HAP-1 (cell line): ENCODE results near the gene KAZN.
A peak's percentile ranks its signal among the peaks of the same experiment; 100 is the strongest.

Experiments
- DNase-seq, 2 experiments: peaks; one replicate each; pipeline ENCODE4 v3.0.0-alpha.2; 2016 to 2020; ENCODE audit warnings: low spot score in 2 of 2
- H3K27me3 ChIP-seq: fragments of 250-450 bp; sonication (Bioruptor Pico); 2 replicates; pipeline ENCODE4 v1.5.1; 2020; ENCODE audit warnings: low read depth, mild to moderate bottlenecking, moderate library complexity
- H3K36me3 ChIP-seq: fragments of 250-450 bp; sonication (Bioruptor Pico); replicated peaks from 2 replicates; pipeline ENCODE4 v1.5.1; 2020; ENCODE audit warnings: mild to moderate bottlenecking
- H3K4me1 ChIP-seq: fragments of 250-450 bp; sonication (Bioruptor Pico); 2 replicates; pipeline ENCODE4 v1.5.1; 2020; ENCODE audit warnings: mild to moderate bottlenecking
- H3K4me3 ChIP-seq: fragments of 250-450 bp; sonication (Bioruptor Pico); 2 replicates; pipeline ENCODE4 v1.5.1; 2020; ENCODE audit warnings: mild to moderate bottlenecking, moderate library complexity
- H3K9me3 ChIP-seq: fragments of 250-450 bp; sonication (Bioruptor Pico); 2 replicates; pipeline ENCODE4 v1.5.1; 2020; ENCODE audit warnings: mild to moderate bottlenecking, moderate library complexity
- in situ Hi-C: fragments of 300-500 bp; cut with MboI; formaldehyde crosslinking; loops from 3 replicates; pipeline ENCODE4 v1.14.3; 2020; ENCODE audit warnings: low sequenced_read_pairs, inconsistent platforms, mixed read lengths

Gene KAZN

DNA sequence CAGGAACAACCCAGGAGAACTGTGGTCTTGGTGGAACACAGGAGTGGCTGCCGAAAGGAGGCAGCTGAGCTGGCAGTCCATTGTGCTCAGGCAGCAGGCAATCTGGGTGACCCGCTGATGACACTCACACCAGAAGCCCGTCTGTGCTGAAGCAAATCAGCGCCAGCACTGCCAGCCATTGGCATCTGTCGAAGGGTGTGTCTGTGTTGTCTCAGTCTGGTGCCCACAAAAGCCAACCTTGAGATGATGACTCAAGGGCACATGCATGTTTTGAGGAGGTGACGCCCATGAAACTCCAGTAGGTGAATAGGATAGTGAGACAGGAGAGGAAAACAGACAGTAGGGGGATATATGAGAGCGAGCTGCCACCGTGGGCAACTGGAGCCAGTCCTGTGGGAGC is 167.3 kb downstream of the KAZN start:
- H3K4me1 ChIP-seq = no peaks in the 10 kb centered on the region
- no peaks in the 10 kb centered on the region for H3K36me3 ChIP-seq
- in situ Hi-C loops = no loop called here
- no peaks in the 10 kb centered on the region for H3K27me3 ChIP-seq
- H3K4me3 ChIP-seq = no peak overlapping the region
- no peak for DNase-seq
- H3K9me3 ChIP-seq = no peaks in the 10 kb centered on the region

- Histone ChIP-seq H3K9me3 (no peaks in the 10 kb centered on the region), H3K4me3 (no peak overlapping the region), H3K4me1 (no peaks in the 10 kb centered on the region), H3K36me3 (no peaks in the 10 kb centered on the region), H3K27me3 (no peaks in the 10 kb centered on the region)
- in situ Hi-C loops = no loop called here
- no peak for DNase-seq
Observed at GRCh38 chr1:14767075-14767474, 168.6 kb downstream of the KAZN start.

GRCh38 chr1:14768582-14769304 is 170.3 kb downstream of the KAZN start:
- H3K9me3 ChIP-seq = no peaks in the 10 kb centered on the region
- H3K36me3 ChIP-seq = no peaks in the 10 kb centered on the region
- H3K27me3 ChIP-seq = no peaks in the 10 kb centered on the region
- no peaks in the 10 kb centered on the region for H3K4me1 ChIP-seq
- H3K4me3 ChIP-seq = no peak overlapping the region
- in situ Hi-C loops = no loop called here
- no peak for DNase-seq

GRCh38 chr1:14769486-14770274 is 171.2 kb downstream of the KAZN start:
- no peak for DNase-seq
- in situ Hi-C loops = no loop called here
- Histone ChIP-seq H3K9me3 (no peaks in the 10 kb centered on the region), H3K4me3 (no peak overlapping the region), H3K36me3 (no peaks in the 10 kb centered on the region), H3K27me3 (no peaks in the 10 kb centered on the region), H3K4me1 (no peaks in the 10 kb centered on the region)

- in situ Hi-C loops = no loop called here
- Histone ChIP-seq H3K9me3 (no peaks in the 10 kb centered on the region), H3K36me3 (no peaks in the 10 kb centered on the region), H3K27me3 (no peaks in the 10 kb centered on the region), H3K4me3 (no peak overlapping the region), H3K4me1 (no peaks in the 10 kb centered on the region)
- DNase-seq = no peak
Observed at GRCh38 chr1:14773396-14774025, 175.0 kb downstream of the KAZN start.

GRCh38 chr1:14774225-14774624 is 175.7 kb downstream of the KAZN start:
- Histone ChIP-seq H3K36me3 (no peaks in the 10 kb centered on the region), H3K4me3 (no peak overlapping the region), H3K27me3 (no peaks in the 10 kb centered on the region), H3K4me1 (no peaks in the 10 kb centered on the region; the same call in 1 of the 2 replicates), H3K9me3 (no peaks in the 10 kb centered on the region)
- in situ Hi-C loops = no loop called here
- no peak for DNase-seq

DNA sequence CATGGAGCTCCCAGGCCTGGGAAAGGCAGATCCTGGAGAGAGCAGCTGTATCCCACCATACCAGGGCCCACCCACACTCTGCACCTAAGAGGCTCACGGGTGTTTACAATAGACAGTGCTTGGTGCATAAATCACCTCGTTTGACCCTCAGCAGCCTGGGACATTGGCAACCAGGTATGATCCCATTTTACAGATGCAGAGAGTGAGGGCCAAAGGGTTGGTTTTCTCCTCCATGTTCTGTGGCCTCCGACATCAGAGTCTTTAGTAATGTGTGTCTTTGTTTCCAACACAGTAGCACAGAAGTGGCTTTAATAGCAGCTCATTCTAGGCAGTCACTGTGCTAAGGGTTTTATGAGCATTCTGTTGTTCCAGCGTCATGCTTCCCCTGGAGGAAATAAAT is 176.5 kb downstream of the KAZN start:
- Histone ChIP-seq H3K36me3 (no peaks in the 10 kb centered on the region), H3K27me3 (no peaks in the 10 kb centered on the region), H3K9me3 (no peaks in the 10 kb centered on the region), H3K4me1 (no peaks in the 10 kb centered on the region; the same call in 1 of the 2 replicates), H3K4me3 (no peak overlapping the region)
- DNase-seq = no peak
- in situ Hi-C loops = no loop called here

DNA sequence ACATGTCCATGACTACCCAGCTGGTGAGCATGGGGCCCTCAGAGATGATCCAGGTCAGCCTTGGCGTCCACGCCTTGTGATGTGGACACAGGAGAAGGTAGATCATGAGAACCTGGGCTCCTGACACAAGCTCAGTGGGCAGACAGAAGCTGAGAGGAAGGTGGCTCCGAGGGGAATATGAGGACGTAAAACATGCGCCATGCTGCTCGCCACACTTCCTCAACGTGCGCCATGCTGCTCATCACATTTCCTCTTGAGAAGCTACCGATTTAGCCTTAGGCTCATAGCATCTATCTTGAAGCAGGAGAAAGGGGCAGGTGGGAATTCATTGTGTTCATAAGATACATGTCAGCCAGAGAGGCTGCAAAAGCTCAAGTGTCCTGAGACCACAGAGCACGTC is 176.9 kb downstream of the KAZN start:
- no peaks in the 10 kb centered on the region for H3K36me3 ChIP-seq
- no peak overlapping the region for H3K4me3 ChIP-seq
- in situ Hi-C loops = no loop called here
- H3K4me1 ChIP-seq = no peaks in the 10 kb centered on the region; the same call in 1 of the 2 replicates
- no peaks in the 10 kb centered on the region for H3K9me3 ChIP-seq
- DNase-seq = no peak
- H3K27me3 ChIP-seq = no peaks in the 10 kb centered on the region

DNA sequence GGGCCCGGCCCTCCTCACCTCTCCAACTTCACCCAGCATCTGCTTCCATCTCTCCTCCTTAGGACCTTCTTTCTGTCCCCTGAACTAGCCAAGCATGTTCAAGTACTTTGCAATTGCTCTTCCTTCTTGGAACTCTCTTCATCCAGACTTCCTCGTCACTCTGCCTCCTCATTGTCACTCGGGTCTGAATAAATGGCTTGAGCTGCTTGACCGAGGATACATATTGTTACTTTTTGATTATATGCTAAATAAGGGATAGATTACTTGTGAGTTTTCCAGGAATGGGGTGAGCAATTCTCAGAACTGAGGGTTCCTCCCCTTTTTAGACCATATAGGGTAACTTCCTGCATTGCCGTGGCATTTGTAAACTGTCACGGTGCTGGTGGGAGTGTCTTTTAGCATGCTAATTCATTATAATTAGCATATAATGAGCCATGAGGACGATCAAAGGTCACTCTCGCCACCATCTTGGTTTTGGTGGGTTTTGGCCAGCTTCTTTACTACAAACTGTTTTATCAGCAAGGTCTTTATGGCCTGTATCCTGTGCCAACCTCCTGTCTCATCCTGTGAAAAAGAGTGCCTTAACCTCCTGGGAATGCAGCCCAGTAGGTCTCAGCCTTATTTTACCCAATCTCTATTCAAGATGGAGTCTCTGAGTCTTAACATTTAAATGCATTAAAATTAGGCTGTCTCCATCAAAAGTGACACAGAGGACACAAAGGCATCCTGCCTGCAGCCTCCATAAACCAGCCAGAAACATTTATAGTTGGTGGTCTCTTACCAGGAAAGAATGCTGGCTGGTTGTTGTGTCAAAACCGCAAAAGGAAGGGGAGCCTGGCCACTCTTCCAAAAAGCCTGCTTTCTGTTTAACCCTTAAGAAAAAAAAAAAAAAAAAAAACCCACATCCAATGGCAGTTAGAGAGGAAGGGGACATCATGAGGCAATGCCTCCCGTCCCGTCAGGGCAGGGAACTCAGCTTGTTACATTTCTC is 179.3 kb downstream of the KAZN start:
- Histone ChIP-seq H3K4me3 (no peak overlapping the region), H3K4me1 (no peaks in the 10 kb centered on the region; the same call in 1 of the 2 replicates), H3K36me3 (no peaks in the 10 kb centered on the region), H3K9me3 (no peaks in the 10 kb centered on the region), H3K27me3 (no peaks in the 10 kb centered on the region)
- DNase-seq = no peak
- in situ Hi-C loops = no loop called here

- no peaks in the 10 kb centered on the region for H3K27me3 ChIP-seq
- no peaks in the 10 kb centered on the region for H3K9me3 ChIP-seq
- no peaks in the 10 kb centered on the region for H3K36me3 ChIP-seq
- no peak overlapping the region for H3K4me3 ChIP-seq
- H3K4me1 ChIP-seq = no peaks in the 10 kb centered on the region; the same call in 1 of the 2 replicates
- DNase-seq = no peak
- in situ Hi-C loops = no loop called here
Observed at GRCh38 chr1:14778541-14778897, 180.0 kb downstream of the KAZN start.

- in situ Hi-C loops = no loop called here
- no peaks in the 10 kb centered on the region for H3K27me3 ChIP-seq
- no peaks in the 10 kb centered on the region for H3K9me3 ChIP-seq
- H3K4me3 ChIP-seq = no peak overlapping the region
- H3K4me1 ChIP-seq = no peaks in the 10 kb centered on the region; the same call in 1 of the 2 replicates
- no peaks in the 10 kb centered on the region for H3K36me3 ChIP-seq
- peak in 1 of 2 experiments; percentile 69 for DNase-seq
Observed at GRCh38 chr1:14778898-14779865, 180.7 kb downstream of the KAZN start.

GRCh38 chr1:14780271-14780670 is 181.8 kb downstream of the KAZN start:
- DNase-seq = no peak
- H3K4me3 ChIP-seq = no peak overlapping the region
- H3K36me3 ChIP-seq = no peaks in the 10 kb centered on the region
- in situ Hi-C loops = no loop called here
- H3K9me3 ChIP-seq = no peaks in the 10 kb centered on the region
- H3K4me1 ChIP-seq = no peaks in the 10 kb centered on the region; the same call in 1 of the 2 replicates
- H3K27me3 ChIP-seq = no peaks in the 10 kb centered on the region
